Measurements from ENCODE around the gene CABP4. TPM values are rescaled to one million over a fixed set of nuclear protein-coding genes. Genes with fewer than 3 reads are reported as not detected.

Gene CABP4
- total and polyA plus RNA-seq, 7 donors = 0.35 to 1.9 (median 0.93) TPM

DNA sequence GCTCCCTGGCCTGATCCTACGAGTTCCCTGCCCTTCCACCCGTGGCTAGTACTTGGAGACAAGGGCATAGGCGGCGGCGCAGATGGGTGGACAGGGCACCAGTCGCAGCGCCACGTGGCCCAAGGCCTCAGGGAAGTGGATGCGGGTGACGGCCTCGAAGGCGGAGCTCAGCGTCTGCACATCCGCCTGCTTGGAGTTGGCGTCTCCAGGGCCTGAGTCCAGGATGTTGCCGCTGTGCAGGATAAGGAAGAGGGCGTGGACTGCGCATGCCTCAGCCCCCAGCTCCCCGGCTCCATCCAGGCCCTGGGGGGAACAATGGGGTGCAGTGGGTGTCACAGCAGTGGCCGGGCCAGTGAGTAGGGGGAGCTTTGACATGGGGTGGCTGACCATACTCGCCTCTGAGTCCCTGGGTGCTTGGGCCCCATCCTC is 43.4 kb downstream of the CABP4 start:
- intact Hi-C loops (cut with DNase I) = no loop called here
- peak in 1 of 2 donors; percentile 70 for DNase-seq
- H3K9me3 ChIP-seq = no peaks in the 10 kb centered on the region
- peak in 1 of 4 donors; percentile 35 for ATAC-seq
- no peaks in the 10 kb centered on the region for H3K4me1 ChIP-seq
- no peak overlapping the region for H3K4me3 ChIP-seq
- TF ChIP-seq, protein P1, sequence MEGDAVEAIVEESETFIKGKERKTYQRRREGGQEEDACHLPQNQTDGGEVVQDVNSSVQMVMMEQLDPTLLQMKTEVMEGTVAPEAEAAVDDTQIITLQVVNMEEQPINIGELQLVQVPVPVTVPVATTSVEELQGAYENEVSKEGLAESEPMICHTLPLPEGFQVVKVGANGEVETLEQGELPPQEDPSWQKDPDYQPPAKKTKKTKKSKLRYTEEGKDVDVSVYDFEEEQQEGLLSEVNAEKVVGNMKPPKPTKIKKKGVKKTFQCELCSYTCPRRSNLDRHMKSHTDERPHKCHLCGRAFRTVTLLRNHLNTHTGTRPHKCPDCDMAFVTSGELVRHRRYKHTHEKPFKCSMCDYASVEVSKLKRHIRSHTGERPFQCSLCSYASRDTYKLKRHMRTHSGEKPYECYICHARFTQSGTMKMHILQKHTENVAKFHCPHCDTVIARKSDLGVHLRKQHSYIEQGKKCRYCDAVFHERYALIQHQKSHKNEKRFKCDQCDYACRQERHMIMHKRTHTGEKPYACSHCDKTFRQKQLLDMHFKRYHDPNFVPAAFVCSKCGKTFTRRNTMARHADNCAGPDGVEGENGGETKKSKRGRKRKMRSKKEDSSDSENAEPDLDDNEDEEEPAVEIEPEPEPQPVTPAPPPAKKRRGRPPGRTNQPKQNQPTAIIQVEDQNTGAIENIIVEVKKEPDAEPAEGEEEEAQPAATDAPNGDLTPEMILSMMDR (IDR thresholded peaks at IDR 0.05) = no peak
- WGBS, 3 donors = 75 to 87% (median 79%) methylated on average over 20 to 21 of the region's 21 CpGs
- H3K27me3 ChIP-seq (ENCODE audit: insufficient read depth in 3 of 3, low read length in 2 of 3) = no peaks in the 10 kb centered on the region
- peak overlapping the region; percentile 41 for H3K27ac ChIP-seq
- H3K36me3 ChIP-seq (ENCODE audit: insufficient read depth in 1 of 2, low read depth in 1 of 2) = no peaks in the 10 kb centered on the region

DNA sequence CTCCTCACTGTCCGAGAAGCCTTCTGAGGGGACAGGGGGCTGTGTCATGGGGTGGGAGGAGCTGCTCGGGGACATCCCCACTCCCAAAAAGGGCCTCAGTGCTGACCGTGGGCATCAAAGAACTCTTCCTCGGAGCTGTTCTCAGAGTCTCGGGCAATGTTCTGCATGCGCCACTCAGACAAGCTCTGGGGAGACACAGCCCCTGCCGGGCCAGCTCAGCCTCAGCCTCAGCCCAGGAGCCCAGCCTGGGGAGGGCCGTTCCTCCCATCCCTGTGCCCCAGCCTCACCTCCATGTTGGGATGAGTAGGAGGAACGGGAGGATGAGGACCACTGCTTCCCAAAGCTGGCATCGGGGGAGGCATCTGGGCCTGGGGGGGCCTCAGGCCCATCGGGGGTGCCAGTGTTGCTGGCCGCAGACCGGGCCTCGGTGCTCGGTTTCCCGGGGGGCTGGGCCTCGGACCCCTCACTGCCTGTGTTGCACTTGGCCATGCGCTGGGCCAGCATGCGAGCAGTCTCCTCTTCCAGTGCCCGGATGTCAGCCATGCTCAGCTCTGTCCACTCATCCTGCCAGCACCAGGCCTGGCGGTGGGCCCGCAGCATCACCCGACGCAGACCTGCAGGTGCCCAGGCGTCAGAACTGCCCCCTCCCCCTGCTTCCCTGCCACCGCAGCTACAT is 44.8 kb downstream of the CABP4 start:
- Histone ChIP-seq H3K36me3 (ENCODE audit: insufficient read depth in 1 of 2, low read depth in 1 of 2) (no peaks in the 10 kb centered on the region), H3K27me3 (ENCODE audit: insufficient read depth in 3 of 3, low read length in 2 of 3) (peaks cover 0 to 10% (median 4%) of the 10 kb centered on the region in 3 donors), H3K9me3 (no peaks in the 10 kb centered on the region), H3K27ac (no peak overlapping the region), H3K4me1 (peaks cover 2% of the 10 kb centered on the region), H3K4me3 (no peak overlapping the region)
- 90 to 92% (median 90%) methylated on average over 26 of the region's 26 CpGs for WGBS, 3 donors
- ATAC-seq (no peak), DNase-seq (peak in 1 of 2 donors; percentile 58)
- TF ChIP-seq, protein P1 (IDR thresholded peaks at IDR 0.05) = no peak
- intact Hi-C loops (cut with DNase I) = no loop called here

DNA sequence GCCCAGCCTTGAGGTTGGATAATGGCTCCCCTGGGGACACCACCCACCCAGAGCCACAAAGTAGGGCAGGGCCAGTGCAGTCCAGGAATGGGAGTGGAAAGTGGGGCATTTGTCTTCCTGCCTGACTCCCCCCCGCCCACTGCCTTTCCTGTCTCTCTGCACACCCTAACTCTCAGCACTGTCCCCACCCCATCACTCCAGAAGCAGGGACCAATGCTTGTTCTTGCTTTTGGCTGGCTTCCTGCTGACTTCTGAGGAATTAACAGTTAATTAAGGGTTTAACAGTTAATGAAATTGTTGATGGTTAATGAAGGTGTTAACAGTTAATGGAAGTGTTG is 45.3 kb downstream of the CABP4 start:
- intact Hi-C loops (cut with DNase I) = no loop called here
- H3K27me3 ChIP-seq (ENCODE audit: insufficient read depth in 3 of 3, low read length in 2 of 3) = peaks cover 0 to 11% (median 5%) of the 10 kb centered on the region in 3 donors
- peaks cover 5% of the 10 kb centered on the region for H3K4me1 ChIP-seq
- DNase-seq = no peak
- 85 to 93% (median 92%) methylated on average over 1 of the region's 1 CpG for WGBS, 3 donors
- H3K9me3 ChIP-seq = no peaks in the 10 kb centered on the region
- ATAC-seq = no peak
- H3K36me3 ChIP-seq (ENCODE audit: insufficient read depth in 1 of 2, low read depth in 1 of 2) = no peaks in the 10 kb centered on the region
- H3K4me3 ChIP-seq = no peak overlapping the region
- H3K27ac ChIP-seq = no peak overlapping the region
- TF ChIP-seq, protein P1 (IDR thresholded peaks at IDR 0.05) = no peak

DNA sequence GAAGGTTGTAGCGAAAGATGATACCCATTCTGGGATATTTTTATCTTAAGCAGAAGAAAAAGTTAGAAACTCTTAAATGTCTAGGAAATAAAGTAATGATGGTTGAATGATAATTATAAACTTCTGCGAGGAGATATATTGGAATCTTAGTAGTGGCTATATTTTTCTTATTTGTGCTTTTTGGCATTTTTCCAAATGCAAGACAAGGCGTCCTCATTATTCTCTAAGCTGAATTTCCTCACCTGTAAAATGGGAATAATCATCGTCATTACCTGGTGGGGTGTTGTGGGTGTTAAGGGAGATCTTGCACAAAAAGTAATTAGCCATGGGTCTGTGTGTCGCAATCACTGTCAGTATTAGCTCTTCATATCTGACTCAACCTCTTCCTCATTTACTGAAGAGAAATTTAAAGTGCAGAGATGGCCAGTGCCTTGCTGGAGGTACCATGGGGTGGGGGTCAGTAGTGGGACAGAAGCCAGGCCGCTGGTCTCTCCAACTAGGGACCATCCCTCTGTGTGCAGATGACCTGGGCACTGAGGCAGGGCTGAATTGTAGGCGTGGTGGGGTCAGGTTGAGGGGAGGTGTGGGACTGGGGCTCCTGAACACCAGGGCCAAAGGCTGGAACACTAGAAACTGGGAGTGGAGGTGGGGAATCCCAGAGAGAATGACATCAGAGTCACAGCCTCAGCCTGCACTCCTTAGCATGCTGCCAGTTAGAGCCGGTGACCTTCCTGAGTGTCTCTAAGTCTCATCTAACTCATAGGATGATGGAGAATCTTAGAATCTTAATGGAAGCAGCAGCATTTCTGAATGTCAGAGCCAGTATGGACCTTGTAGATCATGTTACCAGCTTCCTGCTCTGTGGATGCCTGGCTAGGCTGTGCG is 45.9 kb downstream of the CABP4 start:
- ATAC-seq (no peak), DNase-seq (peak in 1 of 2 donors; percentile 44)
- no peak overlapping the region for H3K4me3 ChIP-seq
- peaks cover 11% of the 10 kb centered on the region for H3K4me1 ChIP-seq
- TF ChIP-seq, protein P1 (IDR thresholded peaks at IDR 0.05) = no peak
- WGBS, 3 donors = 91 to 92% (median 92%) methylated on average over 9 of the region's 9 CpGs
- H3K36me3 ChIP-seq (ENCODE audit: insufficient read depth in 1 of 2, low read depth in 1 of 2) = no peaks in the 10 kb centered on the region
- H3K27ac ChIP-seq = no peak overlapping the region
- H3K27me3 ChIP-seq (ENCODE audit: insufficient read depth in 3 of 3, low read length in 2 of 3) = peaks cover 0 to 11% (median 8%) of the 10 kb centered on the region in 3 donors
- intact Hi-C loops (cut with DNase I) = no loop called here
- H3K9me3 ChIP-seq = no peaks in the 10 kb centered on the region
